Fibroblast of the conjunctiva (primary cell): ENCODE results near the gene ACSBG1.

Source experiments
- DNase-seq: peaks from one replicate; pipeline ENCODE4 v3.0.0-alpha.2; 2010; ENCODE audit warnings: low read depth

The ACSBG1 gene

DNA sequence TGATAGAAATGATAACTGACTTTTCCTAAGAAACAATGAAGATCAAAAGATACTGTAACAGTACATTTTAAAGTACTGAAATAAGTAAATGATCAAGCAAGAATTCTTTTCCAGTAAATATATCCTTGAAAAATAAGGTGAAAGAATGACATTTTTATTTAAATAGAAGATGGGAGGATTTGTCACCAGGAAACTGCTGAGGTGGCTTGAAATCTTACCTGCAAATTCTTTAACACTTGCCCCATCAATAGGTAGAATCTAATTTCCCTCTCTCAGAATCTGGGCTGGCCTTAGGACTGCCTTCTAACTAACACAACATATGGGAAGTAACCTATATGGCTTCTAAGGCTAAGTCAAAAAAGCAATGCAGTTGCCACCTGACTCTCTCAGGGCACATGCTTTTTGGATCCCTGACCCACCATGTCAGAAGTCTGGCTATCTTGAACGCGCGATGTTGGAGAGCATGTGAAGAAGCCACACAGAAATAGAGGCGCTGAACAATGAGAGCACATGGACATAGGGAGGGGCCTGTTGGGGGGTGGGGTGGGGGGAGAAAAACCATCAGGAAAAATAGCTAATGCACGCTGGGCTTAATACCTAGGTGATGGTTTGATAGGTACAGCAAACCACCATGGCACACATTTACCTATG, 11.5 kb downstream of the ACSBG1 start:
- no peak for DNase-seq

DNA sequence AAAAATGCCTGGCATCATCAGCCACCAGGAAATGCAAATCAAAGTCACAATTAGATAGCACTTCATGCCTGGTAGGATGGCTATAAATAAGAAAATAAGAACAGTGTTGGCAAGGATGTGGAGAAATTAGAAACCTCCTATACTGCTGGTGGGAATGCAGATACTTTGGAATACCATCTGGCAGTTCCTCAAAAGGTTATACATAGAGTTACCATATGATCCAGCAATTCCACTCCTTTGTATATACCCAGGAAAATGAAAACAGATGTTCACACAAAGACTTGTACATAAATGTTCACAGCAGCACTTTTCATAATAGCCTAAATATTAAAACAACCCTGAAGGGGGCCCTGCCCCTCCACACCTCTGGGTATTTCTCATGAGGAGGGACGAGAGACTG, 13.7 kb downstream of the ACSBG1 start:
- DNase-seq, result no peak

DNA sequence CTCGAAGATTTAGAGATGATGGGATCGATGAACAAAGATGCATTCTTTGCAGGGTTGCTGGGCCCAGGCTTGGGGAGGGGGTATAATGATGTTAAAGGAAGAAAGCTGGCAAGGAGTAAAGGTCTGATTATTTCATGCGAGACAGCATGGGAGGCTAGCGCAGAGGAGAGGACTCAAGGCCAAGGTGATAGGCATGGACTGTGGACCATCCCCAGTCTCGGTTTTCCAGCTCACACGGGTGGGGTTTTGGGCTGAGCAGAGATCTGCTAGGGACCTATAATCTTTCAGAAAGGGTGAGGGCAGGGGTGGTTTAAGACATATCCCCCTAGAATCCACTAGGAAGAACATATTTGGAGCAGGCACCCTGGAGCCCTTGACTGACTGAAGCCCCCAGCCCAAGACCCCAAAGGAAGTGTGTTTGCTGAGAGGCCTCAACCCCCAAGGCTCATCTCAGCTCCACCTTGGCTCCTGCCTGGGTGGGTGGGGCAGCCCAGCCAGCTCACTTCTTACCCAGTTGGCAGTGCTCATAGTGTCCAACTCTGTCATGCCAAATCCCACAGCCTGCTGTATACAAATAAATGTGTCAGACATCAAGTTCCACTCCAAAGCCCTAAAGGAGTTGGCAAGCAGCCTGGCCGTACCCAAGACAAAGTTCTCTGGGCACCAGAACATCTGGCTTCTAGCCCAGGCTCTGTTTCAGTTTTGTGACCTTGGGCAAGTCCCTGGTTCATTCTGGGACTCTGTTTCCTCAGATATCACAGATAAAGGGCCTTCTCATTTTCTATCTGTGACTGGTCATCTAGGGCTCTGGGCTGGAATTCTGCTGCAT, 17.9 kb downstream of the ACSBG1 start:
- DNase-seq, result peak; percentile 10

DNA sequence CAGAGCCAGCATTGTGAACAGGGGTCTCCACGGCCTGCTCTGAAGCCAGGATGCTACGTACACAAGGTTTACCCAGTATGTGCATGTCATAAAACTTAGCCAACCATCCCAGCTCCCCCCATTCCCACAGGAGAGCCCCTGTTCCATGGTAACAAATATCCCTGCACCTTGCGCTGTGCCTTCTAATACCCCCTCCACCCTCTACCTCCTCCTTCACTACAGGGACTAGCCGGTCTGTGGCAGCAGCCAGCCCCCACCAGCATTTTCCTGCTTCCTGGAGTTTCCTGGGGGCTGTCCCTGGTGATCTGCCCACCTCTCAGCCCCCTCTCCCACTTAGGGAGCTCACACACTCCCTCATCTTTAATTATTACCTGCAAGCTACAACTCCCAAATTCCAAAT, 20.4 kb downstream of the ACSBG1 start:
- DNase-seq, result no peak

DNA sequence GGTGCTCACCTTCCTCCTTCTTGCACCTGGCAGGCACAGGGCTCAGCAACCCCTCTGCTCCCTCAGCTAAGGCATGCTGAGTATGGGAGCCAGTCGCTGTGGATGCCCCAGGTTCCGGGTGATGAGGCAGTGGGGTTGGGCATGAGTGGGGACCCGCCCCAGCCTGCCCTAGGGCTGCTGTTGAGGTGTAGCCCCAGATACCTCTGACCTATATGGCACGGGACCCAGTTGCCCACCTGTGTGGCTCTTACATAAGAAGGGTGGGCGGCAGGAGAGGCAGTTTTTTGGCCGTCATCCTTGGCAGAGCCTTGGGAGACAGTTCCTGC, 21.0 kb downstream of the ACSBG1 start:
- DNase-seq, result no peak

DNA sequence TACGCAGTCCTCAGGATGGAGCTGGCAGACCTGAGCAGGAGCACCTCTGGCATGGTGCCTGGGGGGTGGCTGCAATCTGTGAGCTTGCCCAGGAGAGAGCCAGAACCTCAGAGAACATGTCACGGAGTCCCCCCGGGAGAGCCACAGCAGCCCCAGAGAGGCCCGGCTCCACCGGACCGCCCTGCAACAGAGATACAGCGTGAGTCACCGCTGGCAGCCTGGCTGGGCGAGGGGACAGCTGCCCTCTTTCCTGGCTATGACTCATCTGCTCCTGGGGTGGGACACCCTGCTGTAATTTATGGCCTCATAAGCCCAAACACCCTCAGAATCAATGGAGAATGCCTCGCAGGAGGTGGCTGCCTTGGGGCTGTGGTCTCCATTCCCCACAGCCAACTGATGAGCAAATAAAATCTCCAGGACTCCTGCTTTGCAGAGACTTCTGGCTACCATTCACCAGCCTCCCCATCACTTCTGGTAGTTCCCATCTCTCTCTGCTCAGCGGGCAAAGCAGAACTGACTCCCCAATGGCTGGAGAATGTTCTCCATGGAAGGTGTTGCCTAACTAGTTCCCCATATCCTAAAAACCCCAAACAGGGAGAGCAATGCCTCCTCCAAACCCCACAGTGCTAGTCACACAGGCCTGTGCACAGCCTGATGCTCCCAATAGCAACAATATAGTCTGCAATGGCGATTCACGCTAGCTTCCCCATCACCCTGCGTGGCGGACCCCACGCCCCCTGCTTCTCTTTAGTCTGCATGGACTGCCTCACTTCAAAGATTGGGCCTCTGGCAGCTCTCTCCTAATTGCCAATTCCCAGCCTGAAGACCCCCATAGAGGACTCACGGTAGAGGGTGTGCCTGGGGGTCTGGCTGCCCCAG, 21.6 kb downstream of the ACSBG1 start:
- no peak for DNase-seq

DNA sequence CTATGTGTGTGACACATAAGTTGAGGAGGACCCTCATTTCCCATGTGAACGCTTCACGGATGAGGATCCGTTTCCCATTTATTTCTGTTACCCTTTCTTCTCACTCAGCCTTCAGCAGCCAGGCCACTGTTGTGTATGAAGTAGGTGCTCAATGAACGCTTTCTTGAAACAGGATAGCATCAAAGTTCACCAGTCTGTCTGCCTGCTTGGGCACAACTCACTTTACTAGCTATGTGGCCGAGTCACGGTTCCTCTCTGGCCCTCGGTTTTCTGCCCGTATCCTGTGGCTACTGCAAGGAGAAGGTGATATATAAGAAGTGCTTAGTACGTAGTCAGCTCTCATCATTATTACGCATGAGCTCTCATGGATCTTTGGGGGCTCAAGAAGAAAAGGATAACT, 22.4 kb downstream of the ACSBG1 start:
- no peak for DNase-seq

DNA sequence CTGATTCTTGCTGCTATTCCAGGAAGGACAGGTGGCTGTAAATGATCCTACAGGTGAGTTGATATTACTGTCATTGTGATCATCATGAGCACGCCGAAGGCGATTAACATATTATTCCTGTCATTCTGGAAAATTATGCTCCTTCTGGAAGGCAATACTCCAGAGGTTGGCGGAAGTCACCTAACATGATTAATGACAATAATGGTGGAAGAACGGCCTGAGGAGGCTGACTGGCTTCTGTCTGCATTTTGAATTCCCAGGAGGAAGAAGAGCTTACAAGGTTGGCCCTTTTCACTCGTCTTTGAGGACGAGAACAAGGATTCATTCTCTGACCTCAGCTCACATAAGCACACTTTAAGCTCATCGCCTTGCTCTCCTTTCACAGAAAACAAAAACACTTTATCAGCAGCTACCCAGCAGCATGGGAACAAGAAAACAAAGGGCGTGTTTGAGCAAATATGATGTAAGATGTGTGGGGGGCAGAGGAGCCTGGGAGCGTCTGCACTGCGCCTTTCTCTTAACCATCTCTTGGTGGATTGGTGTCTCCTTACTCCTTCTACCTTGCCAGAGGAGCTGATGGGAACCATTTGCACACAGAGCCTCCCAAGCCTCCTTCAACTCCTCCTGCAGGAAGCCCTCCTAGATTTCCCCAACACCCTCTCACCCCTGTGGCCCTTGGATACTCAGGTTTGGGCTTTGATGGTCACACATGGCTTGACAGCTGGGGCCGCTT, 23.0 kb downstream of the ACSBG1 start:
- DNase-seq, result no peak

DNA sequence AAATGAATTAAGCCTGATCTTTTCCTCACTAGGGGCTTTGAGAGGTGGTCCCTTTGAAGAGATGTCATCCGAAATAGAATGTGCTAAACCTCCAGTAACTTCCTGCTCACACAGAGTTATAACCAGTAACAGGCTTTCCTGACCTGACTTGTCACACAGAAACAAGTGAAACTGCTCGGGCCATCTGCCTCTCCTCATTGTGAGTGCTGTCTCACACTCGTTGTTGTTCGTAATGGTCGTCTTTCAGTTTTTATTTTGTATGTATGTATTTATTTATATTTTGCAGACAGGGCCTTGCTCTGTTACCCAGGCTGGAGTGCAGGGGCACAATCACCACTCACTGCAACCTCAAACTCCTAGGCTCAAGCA, 24.0 kb downstream of the ACSBG1 start:
- no peak for DNase-seq

DNA sequence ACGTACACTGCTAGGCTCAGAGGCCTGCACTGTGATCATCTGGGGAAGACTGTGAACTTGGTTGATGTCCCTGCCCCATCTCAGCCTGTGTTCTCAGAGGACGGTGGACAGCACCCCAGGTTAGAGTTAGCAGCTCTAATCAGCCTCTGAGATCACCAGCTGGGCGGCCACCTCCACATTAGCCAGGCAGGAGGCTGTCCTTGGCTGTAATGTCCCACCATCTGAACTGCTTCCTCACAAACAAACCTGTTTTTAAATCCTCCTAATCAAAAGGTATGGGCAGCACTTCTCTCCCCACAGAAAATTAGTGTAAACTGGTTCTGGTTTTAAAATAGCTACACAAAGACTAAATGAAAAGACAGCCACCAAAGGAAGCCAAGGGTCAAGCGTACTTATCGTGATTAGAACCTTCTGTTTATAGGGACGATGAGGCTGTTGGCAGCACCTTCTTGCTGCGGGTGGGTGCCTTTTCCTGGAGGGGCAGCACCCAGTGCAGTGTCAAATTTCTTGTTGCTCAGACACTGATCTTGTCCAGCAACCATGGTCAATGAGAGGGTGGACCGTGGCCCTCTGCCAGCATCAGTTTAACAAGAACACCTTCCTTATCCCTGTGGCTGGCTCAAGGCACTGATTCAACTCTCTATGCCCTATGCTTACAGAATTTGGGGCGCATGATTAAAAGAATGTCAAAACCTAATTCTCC, 24.6 kb downstream of the ACSBG1 start:
- no peak for DNase-seq

DNA sequence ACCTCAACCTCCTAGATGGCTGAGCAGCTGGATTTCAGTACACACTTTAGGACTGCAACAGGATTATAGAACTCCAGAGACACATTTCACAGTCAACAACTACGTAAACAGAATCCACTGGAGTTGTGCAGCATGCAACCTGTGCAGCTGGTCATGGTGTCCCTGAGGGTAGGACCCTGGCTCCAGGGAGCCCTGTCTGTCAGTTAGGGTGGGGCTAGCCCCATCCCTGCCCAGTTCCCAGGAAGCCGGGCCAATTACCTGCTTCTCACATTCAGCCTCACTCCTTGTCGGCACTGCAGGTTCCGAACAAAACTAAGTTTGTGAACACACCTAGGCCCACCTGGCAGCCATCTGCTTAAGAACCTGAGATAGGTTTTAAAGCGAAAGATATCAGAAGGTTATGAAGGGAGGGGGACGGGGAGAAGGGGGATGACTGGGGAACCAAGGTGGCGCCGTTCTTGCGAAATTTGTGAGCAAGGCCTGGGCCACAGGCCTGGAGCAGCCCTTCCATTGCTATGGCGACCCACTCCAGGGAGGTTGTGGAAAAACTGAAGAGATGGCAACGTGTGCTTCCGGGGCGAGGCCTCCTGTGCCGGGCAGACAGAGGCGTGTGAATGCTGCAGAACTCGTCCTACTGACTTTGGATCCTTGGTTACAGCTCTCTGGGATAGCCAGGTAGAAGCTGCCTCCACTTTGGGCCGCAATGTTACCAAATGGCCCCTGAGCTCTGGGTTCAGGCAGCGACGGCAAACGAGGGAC, 25.3 kb downstream of the ACSBG1 start:
- no peak for DNase-seq

DNA sequence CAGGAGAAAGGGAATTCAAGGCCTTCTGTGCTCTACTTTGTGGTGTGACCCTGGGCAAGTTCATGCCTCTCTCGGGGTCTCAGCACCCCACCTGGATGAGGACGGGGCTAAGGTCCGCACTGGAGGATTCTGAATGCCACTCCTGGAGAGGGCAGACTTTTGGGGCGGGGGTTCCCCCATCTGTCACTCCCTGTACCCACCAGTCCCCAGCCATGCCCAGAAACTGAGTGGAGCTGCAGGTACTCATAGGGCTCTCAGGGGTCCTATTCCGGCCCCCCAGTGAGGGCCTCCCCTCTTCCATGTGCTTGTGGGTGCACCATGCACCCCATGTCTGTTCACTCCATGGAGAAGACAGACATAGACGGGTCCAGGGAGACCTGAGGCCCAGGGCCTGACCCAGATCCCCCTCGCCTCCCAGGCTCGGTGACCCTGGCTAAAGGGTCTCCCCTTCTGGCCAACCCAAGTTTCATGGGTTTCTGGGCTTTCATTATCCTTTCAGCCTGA, 26.0 kb downstream of the ACSBG1 start:
- no peak for DNase-seq

DNA sequence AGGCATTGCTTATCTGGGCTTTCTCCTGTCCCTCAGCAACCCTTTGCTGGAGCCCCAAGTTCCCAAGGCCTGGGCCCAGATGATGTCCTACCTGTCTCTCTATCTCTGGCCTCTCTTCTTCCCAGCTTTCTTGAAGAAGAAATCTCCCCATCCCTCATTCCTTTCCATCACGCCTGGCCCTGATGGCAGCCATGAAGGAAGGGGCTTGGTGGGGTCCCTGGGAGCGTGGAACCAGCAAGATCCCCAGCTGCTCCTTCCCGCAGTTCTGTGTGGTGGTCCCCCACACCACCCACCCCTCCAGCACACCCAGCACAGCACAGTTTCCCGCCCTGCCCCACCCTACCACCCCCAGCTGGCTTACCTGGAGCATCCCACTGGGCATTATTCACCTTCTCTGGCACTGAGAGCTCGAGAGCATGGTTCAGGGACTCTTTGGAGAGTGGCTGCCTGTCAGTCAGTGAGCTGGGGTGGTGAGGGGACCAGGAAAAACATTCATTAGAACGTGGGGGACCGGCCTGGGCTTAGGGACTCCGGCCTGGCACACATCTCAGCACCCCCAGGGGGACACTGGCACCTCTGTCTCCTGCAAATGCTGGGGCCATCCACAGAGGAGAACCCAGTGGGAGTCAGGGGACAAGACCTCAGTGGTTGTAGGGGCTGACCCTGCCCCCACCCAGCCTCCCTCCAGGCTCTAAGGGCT, 26.6 kb downstream of the ACSBG1 start:
- DNase-seq, result no peak

DNA sequence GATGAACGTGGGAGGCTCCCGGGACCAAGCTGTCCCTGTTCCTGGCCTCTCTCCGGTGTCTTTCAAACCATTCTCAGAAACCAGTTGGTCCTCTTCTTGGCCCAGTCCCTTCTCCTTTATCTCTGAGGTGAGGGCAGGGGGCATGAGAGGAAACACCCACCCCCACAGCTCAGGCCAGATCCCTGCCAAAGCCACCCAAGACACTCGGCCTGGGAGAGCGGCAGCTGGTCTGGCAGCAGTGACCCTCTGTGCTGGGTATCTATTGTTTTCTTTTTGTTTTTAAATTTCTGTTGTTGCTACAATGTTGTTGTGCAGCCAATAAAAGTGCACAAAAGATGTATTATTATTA, 27.3 kb downstream of the ACSBG1 start:
- no peak for DNase-seq

DNA sequence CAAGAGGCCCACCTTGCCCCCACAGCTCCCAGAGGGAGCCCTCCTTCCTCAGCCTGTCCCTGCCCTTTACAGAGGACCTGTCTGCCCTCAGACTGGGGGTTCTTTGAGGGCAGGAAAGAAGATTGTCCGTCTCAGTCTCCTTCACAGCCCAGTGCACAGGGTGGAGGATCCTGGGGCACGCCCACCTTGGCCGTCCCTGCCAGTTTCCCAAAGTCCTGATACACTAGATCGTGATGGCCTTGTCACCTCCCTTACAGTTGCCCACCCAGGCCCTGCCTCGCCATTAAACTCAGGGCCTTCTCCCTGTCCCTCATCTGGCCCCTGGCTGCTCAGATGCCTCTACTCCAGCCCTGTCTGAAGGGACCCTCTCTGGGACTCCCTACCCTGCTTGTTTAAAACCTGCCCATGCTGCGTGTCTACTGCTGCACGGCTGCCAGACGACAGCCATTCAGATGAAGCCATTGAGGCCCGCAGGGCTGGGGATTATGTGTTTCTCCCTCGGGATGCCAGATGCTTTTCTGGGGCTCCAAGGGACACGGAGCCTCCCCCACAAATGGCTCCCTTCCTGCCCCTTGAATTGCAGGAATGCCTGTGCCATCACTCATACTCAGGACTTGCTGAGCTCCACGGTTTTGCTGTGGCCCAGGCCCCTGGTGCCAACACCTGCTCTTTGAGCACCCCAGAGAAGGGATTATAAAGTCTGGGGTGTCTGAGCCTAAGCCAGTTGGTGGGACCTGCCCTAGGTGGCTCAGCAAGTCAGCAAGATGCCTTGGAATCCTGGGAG, 27.8 kb downstream of the ACSBG1 start:
- DNase-seq, result no peak

DNA sequence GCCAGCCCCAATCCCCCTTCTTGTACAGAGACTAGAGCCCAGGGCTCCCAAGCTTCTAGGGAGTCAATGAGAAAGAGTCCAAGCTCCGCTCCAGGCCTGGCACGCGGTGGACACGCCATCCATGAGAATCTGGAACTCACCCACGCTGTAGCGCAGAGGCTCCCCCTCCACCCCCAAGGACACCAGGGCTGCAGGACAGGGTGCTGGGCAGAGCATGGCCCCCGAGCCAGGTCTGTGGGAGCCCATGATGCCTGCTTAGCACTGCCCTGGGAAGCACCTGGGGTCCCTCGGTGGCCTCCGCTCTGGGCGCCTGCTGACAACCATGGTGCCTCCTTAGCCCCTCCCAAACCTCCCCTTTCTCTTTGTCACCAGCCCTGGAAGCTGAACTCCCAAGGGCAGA, 28.5 kb downstream of the ACSBG1 start:
- DNase-seq, result no peak

DNA sequence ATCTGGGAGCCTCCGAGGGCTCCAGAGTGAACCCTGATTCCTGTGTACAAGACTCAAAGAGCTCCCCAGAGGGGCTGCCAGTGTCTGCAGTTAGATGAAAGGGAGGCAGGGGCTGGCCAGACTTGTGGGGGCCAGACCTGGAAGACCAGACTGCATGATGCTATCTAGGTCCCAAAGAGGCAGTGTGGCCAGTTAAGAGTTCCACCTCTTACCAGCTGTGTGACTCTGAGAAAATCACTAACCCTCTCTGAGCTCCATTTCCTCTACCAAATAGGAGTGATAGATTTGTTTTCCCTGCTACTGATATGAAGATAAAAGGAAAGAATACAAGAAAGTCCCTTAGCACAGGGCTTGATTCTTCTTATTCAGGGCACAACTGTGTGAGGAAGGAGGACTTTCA, 29.0 kb downstream of the ACSBG1 start:
- DNase-seq, result no peak

DNA sequence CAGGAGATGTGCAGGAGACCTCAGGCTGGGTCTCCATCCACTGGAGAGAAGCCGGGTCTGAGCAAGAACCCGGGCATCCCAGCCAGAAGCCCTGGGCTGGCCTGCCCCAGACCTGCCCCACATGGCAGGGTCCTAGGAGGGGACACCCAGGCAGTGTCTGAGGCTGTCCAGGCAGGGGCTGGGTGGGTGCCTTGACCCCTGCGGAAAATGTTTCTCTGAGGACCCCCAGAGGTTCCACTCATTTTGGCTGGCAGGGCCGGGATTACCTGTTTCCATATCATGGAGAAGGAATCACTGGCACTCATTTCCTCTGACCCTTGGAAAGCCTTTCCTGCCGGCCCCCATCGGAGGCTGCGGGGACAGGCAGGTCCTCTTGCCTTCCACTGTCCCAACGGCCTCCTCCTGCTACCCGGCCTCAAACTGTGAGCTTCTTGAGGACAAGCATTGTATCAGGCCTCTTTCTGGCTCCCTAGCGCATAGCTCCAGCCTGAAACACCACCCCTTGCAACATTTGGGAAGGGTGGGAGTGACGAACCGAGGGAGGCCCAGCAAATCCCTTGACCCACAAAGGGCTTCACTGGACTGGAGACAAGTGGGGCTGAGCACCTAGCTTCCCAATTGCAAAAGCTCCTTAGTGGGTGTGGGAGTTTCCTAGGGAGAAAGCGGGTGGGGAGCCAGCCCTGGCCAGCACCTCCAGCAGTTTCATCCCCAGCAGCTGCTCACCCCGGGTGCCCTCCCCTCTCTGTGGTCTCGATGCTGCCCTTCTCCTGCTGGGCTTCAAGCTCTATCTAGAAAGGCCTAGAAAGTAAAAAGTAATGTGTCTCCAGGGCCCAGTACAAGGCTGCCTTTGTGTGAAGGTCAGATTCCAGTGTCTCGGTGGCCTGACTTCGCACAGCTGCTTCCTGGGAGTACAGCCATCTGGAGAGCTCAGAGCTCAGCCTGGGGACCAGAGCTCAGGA, 29.7 kb downstream of the ACSBG1 start:
- DNase-seq, result no peak
